DND-41 (cell line): ENCODE data around the gene EDDM13.

Source experiments
- ATAC-seq: fragments of 200-7000 bp; cut with Tn5 transposase; 3 replicates; pipeline ENCODE4 v1.9.1; 2021; ENCODE audit warnings: low read depth; ENCODE audit not compliant: insufficient read depth
- DNase-seq: peaks from one replicate; pipeline ENCODE4 v3.0.0-alpha.2; 2020
- H2AFZ ChIP-seq: 2 replicates; pipeline ENCODE4 v1.6.0; 2012; ENCODE audit warnings: low read depth, low read length
- H3K27ac ChIP-seq: 2 replicates; pipeline ENCODE4 v1.5.1; 2012; ENCODE audit warnings: low read length, inconsistent platforms
- H3K27me3 ChIP-seq: fragments of 200-600 bp; sonication (generic); 2 replicates; pipeline ENCODE4 v1.6.0; 2012; ENCODE audit warnings: low read length, mild to moderate bottlenecking, inconsistent platforms; ENCODE audit not compliant: insufficient read depth, poor library complexity
- H3K36me3 ChIP-seq: 2 replicates; pipeline ENCODE4 v1.5.1; 2012; ENCODE audit warnings: low read length, inconsistent platforms; ENCODE audit not compliant: insufficient read depth
- H3K4me1 ChIP-seq: 2 replicates; pipeline ENCODE4 v1.5.1; 2012; ENCODE audit warnings: mild to moderate bottlenecking, low read length; ENCODE audit not compliant: insufficient read depth
- H3K4me2 ChIP-seq: 2 replicates; pipeline ENCODE4 v1.6.0; 2012; ENCODE audit warnings: mild to moderate bottlenecking, moderate library complexity, low read length, inconsistent platforms; ENCODE audit not compliant: insufficient read depth
- H3K4me3 ChIP-seq, 2 experiments: fragments of 200-600 bp in 1 of 2; shearing (Covaris generic) in 1 of 2; 2 replicates each; pipeline ENCODE4 v1.5.1; 2012 to 2016; ENCODE audit warnings: inconsistent platforms in 2 of 2, low read length in 2 of 2, mild to moderate bottlenecking in 2 of 2, low read depth in 1 of 2, moderate library complexity in 1 of 2
- H3K79me2 ChIP-seq: 2 replicates; pipeline ENCODE4 v1.6.0; 2012; ENCODE audit warnings: low read length, inconsistent platforms; ENCODE audit not compliant: insufficient read depth
- H3K9ac ChIP-seq: 2 replicates; pipeline ENCODE4 v1.6.0; 2012; ENCODE audit warnings: low read depth, mild to moderate bottlenecking, inconsistent platforms, low read length, moderate library complexity
- H3K9me3 ChIP-seq: 2 replicates; pipeline ENCODE4 v1.5.1; 2012; ENCODE audit warnings: low read length, moderate library complexity, mild to moderate bottlenecking, inconsistent platforms; ENCODE audit not compliant: insufficient read depth, severe bottlenecking
- H4K20me1 ChIP-seq: 2 replicates; pipeline ENCODE4 v1.6.0; 2012; ENCODE audit warnings: low read length; ENCODE audit not compliant: insufficient read depth
- EZH2 ChIP-seq: IDR thresholded peaks from 3 replicates; pipeline ENCODE4 v1.6.1; 2012; ENCODE audit warnings: borderline replicate concordance, low read depth, mild to moderate bottlenecking, moderate library complexity, low read length, inconsistent platforms; ENCODE audit not compliant: severe bottlenecking
- TF ChIP-seq, protein P1 (sequence below): IDR thresholded peaks from 2 replicates; pipeline ENCODE4 v1.5.1; 2012; ENCODE audit warnings: borderline replicate concordance, low read length, moderate library complexity, mild to moderate bottlenecking; ENCODE audit not compliant: poor library complexity, severe bottlenecking; ENCODE audit errors: extremely low read depth

EDDM13 gene

GRCh38 chr19:56271151-56271550, 1.4 kb upstream of the EDDM13 start:
- Histone ChIP-seq H3K36me3 (no peaks in the 10 kb centered on the region), H3K27ac (no peak overlapping the region), H3K79me2 (no peaks in the 10 kb centered on the region), H3K4me3 (no peak overlapping the region), H3K9me3 (no peaks in the 10 kb centered on the region), H2AFZ (no peak overlapping the region), H3K4me2 (no peak overlapping the region), H3K27me3 (no peaks in the 10 kb centered on the region), H4K20me1 (no peaks in the 10 kb centered on the region), H3K9ac (no peak overlapping the region), H3K4me1 (no peaks in the 10 kb centered on the region)
- DNase-seq (no peak), ATAC-seq (no peak)
- TF ChIP-seq, protein P1, sequence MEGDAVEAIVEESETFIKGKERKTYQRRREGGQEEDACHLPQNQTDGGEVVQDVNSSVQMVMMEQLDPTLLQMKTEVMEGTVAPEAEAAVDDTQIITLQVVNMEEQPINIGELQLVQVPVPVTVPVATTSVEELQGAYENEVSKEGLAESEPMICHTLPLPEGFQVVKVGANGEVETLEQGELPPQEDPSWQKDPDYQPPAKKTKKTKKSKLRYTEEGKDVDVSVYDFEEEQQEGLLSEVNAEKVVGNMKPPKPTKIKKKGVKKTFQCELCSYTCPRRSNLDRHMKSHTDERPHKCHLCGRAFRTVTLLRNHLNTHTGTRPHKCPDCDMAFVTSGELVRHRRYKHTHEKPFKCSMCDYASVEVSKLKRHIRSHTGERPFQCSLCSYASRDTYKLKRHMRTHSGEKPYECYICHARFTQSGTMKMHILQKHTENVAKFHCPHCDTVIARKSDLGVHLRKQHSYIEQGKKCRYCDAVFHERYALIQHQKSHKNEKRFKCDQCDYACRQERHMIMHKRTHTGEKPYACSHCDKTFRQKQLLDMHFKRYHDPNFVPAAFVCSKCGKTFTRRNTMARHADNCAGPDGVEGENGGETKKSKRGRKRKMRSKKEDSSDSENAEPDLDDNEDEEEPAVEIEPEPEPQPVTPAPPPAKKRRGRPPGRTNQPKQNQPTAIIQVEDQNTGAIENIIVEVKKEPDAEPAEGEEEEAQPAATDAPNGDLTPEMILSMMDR: no peak
- no peak for TF ChIP-seq EZH2

DNA sequence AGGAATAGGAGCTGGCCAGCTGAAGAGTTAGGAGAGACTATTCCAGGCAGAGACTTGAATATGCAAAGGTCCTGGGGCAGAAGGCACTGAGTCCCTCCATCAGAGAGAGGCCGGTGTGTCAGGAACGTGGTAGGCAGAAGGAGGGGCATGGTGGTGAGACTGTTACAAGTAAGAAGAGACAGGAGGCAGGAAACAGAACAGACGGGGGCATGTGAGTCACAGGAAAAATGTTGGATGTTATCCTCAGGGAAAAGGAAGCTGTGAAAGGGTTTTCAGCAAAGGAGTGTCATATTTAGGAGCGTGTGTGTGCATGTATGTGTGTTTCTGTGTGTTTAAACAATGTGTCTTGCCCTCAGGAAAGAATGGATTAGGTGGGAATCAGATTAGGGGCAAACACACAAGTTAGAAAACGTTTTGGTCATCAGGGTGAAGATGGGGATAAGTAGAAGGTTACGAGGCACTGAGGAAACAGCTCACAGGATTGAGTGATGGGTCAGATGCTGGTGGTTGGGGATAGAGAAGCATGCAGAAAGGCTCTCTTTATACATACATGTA, 1.1 kb downstream of the EDDM13 start:
- Histone ChIP-seq H3K9ac (no peak overlapping the region), H3K4me3 (no peak overlapping the region), H2AFZ (no peak overlapping the region), H4K20me1 (no peaks in the 10 kb centered on the region), H3K36me3 (no peaks in the 10 kb centered on the region), H3K4me1 (no peaks in the 10 kb centered on the region), H3K79me2 (no peaks in the 10 kb centered on the region), H3K27me3 (no peaks in the 10 kb centered on the region), H3K4me2 (no peak overlapping the region), H3K9me3 (no peaks in the 10 kb centered on the region), H3K27ac (no peak overlapping the region)
- no peak for ATAC-seq
- TF ChIP-seq, protein P1: no peak
- TF ChIP-seq EZH2: no peak
- DNase-seq: no peak

- no peak overlapping the region for H3K9ac ChIP-seq
- no peaks in the 10 kb centered on the region for H3K4me1 ChIP-seq
- ATAC-seq (no peak), DNase-seq (no peak)
- no peak overlapping the region for H3K4me2 ChIP-seq
- H3K27ac ChIP-seq: no peak overlapping the region
- TF ChIP-seq EZH2: no peak
- no peaks in the 10 kb centered on the region for H3K79me2 ChIP-seq
- no peak overlapping the region for H2AFZ ChIP-seq
- H3K27me3 ChIP-seq: no peaks in the 10 kb centered on the region
- no peaks in the 10 kb centered on the region for H3K9me3 ChIP-seq
- H3K4me3 ChIP-seq: no peak overlapping the region
- no peaks in the 10 kb centered on the region for H4K20me1 ChIP-seq
- no peaks in the 10 kb centered on the region for H3K36me3 ChIP-seq
Observed at GRCh38 chr19:56282809-56283208, 10.3 kb downstream of the EDDM13 start.

GRCh38 chr19:56284746-56285145, 12.2 kb downstream of the EDDM13 start:
- Histone ChIP-seq H3K27ac (no peak overlapping the region), H3K4me2 (no peak overlapping the region), H3K27me3 (no peaks in the 10 kb centered on the region), H4K20me1 (no peaks in the 10 kb centered on the region), H2AFZ (no peak overlapping the region), H3K36me3 (no peaks in the 10 kb centered on the region), H3K9ac (no peak overlapping the region), H3K9me3 (no peaks in the 10 kb centered on the region), H3K4me1 (no peaks in the 10 kb centered on the region), H3K4me3 (no peak overlapping the region), H3K79me2 (no peaks in the 10 kb centered on the region)
- ATAC-seq (no peak), DNase-seq (no peak)
- TF ChIP-seq, protein P1: no peak
- TF ChIP-seq EZH2: no peak
